GM21423 (cell line): ENCODE results near the gene MCTS1.
A peak's percentile ranks its signal among the peaks of the same experiment; 100 is the strongest.
"Not testable (repeated sequence)": the region's sequence is repeated elsewhere in the genome, so short reads cannot be mapped to it uniquely, and the experiment has no call there.

ENCODE experiments used
- ATAC-seq: cut with Tn5 transposase; IDR thresholded peaks from one replicate; pipeline ENCODE4 v1.9.1; 2021; ENCODE audit warnings: mild to moderate bottlenecking, moderate library complexity; ENCODE audit not compliant: unreplicated experiment

MCTS1 gene

DNA sequence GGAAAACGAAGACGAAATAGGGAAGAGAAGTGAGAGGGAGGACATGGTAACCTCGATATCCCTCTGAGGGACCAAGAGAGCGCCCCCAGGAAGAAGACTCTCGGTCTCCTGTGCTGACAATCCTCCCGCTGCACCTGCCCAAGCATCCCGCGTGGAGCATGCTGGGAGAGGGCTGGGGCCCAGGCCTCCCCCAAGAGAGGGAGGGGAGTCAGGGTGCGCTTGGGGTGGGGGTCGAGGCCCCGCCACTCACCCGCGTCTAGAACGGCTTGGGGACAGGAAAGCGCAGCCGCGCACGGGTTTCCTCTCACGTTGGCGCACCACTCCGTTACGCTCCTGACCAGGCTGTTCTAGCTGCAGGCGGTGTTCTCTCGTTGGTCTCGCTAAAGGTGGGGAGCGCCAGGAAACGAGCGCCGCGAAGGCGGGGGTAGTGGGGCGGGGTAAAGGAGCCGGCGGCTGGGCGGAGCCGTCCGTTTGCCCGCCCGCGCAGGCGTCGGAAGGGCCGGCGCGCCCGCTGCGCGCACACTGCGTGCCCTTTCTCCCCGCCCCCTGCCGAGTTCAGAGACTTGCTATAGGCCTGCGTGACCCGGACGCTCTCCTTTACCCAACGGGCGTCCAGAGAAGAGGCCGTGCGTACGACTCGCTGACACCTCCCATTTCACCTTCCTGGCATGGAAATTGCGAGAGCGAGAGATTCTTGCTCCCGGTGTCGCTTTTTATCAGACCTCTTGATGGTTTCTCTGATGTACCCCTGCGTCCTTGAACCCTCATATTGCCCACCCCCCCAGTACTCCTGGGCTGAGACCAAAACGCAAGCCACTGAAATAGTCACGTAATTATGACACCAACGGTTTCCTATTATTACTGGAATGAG, 26.0 kb downstream of the MCTS1 start, which contains the start of gene C1GALT1C1:
Gene C1GALT1C1 (minus strand): TSS at position 388 of the 871 bp plus-strand sequence. CDS start 2,888 bp downstream, outside the sequence.
- peak; percentile 95 for ATAC-seq

- ATAC-seq = no peak
Observed at GRCh38 chrX:120638619-120639018, 34.7 kb downstream of the MCTS1 start.

GRCh38 chrX:120642871-120643270, 39.0 kb downstream of the MCTS1 start:
- ATAC-seq = no peak

DNA sequence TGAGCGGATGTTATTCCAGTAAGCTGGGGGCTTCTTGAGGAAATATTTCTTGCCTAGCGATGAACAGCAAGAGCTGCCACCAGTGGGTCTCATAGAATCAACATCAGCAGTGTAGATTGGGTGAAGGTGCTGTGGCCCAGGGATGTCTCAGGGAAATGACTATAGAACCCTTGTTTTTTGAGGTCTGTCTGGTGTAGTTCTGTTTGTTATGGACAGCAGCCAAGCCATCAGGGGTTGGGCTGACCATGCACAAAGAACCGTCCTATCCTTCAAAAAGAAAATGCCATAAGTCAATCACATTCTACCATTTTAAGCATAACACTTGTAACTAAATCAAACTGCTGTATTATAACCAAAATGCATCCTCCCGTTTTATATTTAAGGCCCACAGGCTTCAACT, 43.2 kb downstream of the MCTS1 start:
- ATAC-seq = no peak

GRCh38 chrX:120652256-120652655, 48.4 kb downstream of the MCTS1 start:
- not testable (repeated sequence) for ATAC-seq

DNA sequence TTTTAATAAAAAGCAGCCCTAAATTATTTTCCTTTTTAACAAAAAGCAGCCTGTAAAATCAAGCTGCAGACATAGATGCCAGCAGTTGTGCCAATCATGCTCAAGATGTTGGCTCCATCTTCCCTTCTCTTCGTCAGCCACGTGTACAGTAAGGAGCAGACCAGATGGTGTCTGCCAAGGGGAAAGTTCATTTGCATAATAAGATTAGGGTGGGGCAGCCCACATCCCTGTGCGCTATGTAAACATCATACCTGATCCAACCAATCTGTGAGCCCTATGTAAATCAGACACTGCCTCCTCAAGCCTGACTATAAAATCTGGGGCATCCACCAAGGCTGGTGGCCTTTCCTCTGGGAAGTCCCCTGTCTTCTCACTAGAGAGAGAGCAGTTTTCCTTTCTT, 49.1 kb downstream of the MCTS1 start:
- ATAC-seq = no peak

DNA sequence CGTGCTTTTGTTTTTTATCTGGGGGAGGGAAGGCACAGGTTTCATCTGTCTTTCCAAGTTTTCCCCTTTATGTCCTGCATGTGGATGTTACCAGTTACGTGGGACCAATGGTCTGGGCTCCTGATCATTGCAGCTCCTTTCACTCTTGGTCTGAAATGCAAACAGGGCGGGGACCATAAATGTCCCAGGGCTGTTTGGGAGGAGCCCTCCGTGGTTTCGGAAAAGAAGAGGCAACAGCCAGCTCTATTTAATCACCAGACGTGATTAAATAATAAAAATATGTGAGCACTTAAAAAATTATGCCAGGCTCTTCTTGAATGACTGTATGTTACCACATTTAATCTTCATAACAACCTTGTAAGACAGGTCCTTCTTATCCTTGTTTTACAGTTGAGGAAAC, 56.7 kb downstream of the MCTS1 start:
- ATAC-seq = no peak
